Activated CD8-positive, alpha-beta memory T cell treated with anti-CD3 and anti-CD28 coated beads, Interleukin-2, amount 50 U/mL, for 1 hour (primary cell): Measurements from ENCODE around the gene BSN.
"Not testable (repeated sequence)": the region's sequence is repeated elsewhere in the genome, so short reads cannot be mapped to it uniquely, and the experiment has no call there.

Experiments
- DNase-seq: peaks from one replicate; pipeline ENCODE4 v3.0.0-alpha.2; 2020; ENCODE audit errors: extremely low read depth

BSN gene

DNA sequence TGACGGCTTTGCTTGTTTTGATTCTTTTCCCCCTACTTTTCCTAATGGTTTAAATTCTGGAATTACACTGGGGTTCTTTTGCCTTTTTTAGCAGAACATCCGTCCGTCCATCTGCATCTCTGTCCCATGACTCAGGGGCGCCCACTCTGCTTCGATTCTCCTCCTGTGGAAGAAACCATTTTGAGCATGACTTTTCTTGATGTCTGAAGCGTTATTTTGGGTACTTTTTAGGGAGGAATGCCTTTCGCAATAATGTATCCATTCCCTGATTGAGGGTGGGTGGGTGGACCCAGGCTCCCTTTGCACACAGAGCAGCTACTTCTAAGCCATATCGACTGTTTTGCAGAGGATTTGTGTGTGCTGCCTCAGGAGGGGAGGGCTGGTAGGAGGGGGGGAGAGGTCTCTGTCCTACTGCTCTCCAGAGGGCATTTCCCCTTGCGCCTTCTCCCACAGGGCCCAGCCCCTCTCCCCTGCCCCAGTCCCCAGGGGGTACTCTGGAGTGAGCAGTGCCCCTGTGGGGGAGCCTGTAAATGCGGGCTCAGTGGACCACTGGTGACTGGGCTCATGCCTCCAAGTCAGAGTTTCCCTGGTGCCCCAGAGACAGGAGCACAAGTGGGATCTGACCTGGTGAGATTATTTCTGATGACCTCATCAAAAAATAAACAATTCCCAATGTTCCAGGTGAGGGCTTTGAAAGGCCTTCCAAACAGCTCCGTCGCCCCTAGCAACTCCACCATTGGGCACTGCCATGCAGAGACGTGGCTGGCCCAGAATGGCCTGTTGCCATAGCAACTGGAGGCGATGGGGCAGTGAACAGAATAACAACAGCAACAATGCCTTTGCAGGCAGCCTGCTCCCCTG lies 19.5 kb upstream of the BSN start:
- no peak for DNase-seq

DNA sequence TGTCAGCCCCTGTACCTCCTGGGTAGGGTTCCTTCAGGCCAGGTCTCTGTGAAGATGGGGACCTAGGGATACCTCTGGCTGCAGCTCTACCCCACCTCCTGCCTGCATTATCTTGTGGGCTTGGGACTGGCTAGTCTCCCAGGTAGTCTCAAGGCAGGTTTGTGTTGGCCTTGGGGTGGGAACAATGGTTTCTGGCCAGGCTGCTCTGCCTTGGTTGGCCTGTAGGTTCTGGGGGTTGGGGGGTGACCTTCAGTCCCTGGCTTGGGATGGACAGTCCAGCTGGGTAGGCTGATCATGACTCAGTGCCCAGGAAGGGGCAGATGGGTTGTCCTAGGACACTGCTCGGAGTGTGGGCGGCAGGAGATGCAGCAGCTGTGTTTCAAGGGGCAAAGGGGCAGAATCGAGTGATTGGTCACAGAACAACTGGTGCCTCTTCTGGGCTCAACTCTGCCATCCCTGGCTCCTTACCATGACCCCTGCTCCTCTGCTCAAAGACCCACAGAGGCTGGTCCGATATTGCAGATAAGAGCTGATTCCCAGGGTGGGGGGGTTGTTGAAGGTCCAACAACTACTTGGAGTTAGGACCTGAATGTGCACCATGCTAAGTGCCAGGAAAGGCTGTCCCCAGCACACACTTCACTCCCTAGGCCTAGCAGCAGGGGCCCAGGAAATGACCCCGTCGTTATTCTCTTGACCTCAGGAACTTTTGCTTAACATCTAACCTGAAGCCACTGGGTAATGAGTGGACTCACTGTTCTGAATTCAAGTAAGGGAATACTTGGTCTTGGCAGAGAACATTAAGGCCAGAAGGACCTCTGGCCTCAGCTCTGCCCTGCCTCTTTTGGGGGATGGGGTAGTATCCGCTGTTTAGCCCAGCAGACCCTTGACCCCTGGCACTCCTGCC lies 18.1 kb upstream of the BSN start:
- no peak for DNase-seq

DNA sequence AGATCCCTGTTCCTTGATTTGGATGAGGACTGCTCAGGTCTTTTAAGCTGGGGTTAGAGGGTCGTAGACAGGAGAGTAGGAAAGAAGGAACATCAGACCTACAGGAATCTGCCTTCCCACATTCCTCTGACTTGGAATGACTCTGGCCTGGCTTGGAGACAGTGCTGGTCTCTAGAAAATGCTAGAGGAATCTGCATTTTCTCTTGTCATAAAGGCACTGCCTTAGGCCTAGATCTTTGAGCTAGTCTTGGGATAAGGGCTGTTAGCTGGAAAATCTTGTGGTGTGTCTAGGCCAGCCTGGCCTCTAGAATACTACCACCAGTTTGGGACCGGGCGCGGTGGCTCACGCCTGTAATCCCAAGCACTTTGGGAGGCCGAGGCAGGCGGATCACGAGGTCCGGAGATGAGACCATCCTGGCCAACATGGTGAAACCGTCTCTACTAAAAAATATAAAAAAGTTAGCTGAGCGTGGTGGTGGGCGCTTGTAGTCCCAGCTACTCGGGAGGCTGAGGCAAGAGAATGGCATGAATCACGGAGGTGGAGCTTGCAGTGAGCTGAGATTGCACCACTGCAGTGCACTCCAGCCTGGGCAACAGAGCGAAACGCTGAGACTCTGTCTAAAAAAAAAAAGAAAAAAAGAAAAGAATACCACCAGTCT lies 17.3 kb upstream of the BSN start:
- DNase-seq = no peak

DNA sequence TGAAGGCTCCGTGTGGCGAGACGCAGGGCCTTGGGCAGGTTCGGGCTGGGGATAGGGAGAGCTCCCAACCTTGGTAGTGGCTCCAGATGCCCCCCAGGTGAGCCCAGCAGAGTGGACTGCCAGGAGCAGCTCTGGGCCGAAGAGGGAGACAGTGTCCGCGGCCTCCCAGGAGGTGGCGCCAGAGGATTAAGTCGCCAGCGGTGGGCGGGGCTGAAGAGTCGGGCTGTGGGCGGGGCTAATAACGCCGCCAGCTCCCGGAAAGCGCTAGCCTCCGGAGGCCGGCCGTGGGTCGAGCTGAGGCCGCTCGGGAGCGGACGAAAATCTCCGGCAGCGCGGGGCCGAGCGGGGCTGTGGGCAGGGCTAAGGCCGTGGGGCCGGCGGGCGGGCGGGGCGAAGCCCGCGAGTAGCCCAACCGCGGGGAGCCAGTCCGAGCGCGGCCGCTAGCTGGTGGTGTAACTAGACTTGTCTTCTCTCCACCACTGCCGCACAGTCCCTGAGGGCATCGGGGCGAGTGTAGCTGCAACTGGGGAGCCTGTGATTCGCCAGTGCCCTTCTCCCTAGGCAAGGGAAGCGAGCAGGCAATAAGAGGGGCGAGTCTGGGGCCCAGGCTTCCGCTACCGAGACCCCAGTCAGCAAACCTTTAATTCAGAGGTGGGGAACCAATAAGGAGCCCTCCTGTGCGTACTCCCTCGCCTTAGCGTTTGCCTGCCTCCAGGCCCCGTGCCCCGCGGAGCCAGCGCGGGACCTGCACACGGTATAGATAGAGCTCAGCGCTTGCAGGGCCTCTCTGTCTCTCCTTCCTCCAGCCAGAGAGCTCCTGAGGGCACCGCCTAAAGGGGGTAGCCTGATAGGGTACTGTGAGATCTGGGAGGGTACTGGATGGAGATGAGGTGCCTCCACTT lies 14.4 kb upstream of the BSN start:
- DNase-seq = peak; percentile 65

DNA sequence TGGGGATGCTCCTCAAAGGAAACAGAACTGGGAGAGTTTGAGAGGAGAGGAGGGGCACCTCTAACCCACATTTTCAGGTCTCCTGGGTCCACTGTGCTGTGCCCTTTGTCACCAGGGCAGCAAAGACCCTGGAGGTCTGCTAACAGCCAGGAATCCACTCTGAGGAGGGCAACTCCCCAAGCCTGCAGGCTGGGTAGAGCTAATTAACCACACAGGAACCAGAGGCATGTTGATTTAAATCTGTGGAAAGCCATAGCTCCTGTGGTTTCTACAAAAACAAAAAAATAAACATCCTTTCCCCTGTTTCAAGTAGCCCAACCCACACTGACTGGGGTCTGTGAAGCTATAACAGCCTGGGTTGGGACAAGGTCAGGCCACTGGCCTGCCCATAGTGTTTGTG lies 2.2 kb upstream of the BSN start:
- DNase-seq = no peak

DNA sequence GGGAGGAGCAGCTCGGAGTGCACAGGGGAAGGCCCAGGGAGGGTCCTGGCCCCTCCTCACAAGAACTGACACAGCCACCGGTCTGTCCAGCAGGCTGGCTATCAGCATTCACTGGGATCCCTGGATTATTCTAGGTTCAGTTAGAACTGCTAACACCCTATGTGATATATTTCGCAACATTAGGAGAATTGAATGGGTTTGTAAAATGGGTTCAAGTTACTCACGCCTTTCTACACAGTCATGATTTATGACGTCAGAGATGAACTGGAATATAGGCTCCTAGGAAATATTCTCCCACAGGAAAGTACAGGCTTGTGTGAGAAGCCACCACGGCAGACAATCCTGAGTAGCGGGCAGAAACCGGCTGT lies 969 bp upstream of the BSN start:
- no peak for DNase-seq

DNA sequence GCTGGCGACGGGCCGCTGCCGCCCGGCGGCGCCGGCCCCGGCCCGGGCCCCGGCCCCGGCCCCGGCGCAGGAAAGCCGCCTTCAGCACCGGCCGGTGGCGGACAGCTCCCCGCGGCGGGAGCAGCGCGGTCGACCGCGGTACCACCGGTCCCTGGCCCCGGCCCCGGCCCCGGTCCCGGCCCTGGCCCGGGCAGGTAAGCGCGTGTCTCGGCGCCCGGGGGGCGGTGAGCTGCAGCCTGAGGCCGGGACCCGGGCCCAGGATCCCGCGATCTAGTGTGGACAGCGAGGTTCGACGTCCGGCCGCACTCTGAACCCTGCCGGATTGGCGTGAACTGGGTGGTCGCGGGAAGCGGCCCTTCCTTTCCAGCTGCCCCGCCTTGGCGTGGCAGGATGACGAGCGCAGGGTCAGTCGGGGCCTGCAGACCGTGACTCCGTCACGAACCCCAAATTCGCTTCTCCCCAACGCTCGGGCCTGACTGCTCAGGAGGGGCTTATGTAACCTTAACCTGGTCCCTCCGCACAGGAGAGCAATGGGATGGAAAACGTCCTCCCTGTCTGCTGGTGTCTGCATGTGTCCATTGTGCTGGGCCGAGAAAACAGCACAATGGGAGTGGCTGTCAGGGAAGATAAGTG lies 472 bp downstream of the BSN start:
- no peak for DNase-seq

DNA sequence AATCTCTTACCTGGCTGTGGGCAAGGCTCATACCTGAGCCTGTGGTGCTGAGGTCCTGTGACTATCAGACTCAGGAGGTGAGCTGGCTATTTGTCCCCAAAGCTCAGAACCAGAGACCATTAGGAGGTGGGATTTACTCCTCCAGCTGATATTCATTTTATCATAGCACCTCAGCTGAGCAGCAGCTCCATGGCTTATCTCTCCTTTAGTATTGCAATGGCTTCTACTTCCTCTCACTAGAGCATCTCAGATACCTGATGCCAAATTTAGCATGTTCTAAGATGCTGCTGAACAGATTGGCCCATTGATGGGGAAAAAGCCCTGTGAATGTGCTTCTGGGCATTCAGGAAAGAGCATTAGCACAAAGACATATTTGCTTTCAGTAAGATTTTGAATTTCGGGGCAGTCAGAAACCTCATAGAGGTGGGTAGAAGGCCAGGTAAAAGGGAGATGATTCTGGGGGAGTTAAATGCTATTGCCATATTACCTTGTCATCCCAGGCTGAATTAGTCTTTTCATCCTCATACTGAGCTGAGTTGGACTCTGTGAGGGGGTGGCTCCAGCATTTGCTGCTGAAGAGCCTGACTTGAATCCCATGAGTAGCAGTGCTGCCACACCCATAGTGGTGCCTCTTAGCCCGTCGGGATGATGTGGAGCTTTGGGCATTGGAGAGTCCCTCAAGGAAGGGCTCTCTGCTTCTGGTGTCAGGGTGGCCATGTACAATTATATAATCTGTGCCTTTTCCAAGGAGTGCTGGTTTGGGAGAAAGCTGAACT lies 2.4 kb downstream of the BSN start:
- no peak for DNase-seq

DNA sequence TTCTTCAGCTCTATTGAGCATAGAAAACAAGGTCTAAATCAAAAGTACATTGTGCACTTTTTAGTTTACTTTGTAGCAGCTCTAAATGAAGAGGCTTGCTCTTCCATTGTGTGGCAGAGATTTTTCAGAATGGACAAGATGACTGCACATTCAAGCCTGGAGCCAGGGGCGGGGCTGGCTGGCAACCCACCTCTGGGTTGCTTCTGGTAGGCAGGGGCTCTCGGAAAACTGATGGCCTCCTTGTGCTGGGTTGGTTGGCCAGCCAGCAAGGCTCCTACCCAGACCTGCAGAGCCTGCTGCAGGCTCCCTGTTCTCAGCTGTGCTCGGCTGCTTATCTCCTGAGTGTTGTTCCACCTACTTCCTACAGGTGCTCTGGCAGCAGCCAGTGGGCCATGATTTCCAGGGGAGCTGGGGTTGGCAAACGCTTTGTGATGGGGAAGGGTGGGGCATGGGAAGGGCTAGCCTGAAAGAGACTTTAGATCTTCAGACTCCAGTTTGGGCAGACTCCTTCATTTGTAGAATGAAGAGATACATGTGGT lies 8.8 kb downstream of the BSN start:
- no peak for DNase-seq

DNA sequence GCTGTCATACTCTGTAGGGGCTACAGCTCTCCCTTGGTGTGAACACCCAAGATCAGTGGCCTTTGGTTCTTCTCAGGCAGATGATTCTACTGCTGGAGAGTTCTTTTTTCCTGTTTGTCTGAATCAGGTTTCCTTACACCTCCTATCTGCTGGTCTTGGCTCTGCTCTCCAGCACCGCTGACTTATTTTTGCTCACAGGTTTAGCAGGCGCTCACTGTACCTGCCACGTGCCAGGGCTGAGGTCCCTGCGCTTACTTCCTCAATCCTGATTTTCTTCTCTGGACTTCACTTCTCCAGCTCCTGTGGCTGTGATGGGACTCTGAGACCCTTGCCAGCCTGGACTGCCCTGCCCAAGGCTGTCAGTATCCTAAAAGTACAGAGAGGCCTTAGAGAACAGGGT lies 9.5 kb downstream of the BSN start:
- no peak for DNase-seq

DNA sequence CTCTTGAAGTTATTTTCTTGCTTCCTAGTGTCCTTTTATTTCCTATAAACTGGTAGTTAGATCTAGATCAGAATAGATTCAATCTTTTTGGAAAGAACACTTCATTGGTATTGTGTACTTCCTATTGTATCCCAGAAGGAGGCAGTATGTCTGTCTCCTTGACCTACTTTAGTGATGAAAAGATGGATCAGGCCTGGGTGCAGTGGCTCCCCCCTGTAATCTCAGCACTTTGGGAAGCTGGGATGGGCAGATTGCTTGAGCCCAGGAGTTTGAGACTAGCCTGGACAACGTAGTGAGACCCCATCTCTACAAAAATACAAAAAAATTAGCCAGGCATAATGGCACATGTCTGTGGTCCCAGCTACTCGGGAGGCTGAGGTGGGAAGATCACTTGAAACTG lies 12.0 kb downstream of the BSN start:
- no peak for DNase-seq

DNA sequence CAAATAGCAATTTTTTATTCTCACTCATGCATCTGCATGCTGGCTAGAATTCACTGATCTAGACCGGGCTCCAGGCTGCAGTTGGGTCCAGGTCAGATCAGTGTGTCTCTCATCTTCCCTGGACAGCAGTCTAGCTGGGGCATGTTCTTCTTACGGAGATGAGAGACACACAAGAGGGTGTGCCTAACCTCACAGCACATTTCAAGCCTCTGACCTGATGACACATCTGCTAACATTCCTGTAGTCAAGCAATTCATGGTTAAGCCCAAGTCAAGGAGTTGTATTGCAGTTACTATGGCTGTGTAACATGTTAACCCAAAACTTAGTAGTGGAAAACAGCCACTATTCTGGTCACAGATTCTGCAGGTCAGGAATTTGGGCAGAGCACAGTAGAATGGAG lies 13.1 kb downstream of the BSN start:
- no peak for DNase-seq

DNA sequence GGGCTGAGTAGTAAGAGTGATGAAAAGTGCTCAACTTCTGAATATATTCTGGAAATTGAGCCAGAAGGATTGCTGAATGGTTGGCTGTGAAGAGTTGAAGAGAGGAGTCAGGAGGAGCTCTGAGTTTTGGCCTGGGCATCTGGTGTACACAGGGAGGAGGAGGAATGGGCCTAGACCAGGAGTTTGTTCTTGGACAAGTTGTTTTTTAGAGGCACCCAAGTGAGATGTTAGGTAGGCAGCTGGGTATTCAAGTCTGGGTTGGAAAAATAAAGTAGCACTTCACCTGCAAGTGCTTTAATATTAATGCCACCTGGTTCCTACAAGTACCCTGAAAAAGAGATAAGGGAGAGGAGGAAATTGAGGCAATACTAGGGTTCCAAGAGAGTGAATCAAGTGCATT lies 14.7 kb downstream of the BSN start:
- no peak for DNase-seq

DNA sequence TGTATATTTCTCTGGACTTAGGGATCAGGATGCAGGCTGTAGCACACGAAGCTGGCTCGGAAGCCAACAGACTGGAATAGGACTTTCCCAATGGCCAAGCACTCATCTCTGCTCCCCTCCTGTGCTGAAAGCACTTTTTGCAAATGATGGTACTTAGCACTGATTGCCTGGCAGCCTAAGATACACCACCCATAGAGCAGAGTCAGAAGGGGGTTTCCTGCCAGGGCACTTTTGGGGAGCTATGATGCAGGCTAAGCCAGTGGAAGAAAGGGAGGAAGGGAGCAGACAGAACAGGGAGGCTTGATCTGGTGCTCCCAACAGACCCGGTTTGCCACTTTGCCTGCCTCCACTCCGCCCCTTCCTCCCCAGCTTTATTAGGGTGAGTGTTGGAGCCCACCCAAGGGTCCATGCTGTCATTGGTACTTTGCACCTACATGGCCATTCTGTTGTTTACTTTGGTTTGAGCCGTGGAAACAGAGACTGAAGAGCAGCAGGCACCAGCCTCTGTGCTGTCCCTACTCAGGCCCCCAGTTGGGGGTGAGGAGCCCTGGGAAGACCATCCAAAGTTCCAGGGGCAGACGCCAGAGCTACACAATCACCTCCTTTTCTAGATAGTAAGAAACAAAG lies 15.9 kb downstream of the BSN start:
- no peak for DNase-seq

DNA sequence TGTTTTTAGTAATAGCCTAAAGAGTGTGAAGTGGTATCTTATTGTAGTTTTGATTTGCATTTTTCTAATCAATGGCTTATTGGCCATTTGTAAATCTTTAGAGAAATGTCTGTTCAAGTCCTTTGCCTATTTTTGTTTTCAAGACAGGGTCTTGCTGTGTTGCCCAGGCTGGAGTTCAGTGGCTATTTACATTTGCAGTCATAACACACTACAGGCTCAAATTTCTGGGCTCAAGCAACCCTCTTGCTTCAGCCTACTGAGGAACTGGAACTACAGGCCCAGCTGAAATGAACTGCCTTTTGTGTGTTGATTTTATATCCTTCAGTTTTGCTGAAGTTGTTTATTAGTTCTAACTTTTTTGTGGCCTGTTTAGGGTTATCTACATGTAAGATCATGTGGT lies 27.9 kb downstream of the BSN start:
- DNase-seq = no peak

DNA sequence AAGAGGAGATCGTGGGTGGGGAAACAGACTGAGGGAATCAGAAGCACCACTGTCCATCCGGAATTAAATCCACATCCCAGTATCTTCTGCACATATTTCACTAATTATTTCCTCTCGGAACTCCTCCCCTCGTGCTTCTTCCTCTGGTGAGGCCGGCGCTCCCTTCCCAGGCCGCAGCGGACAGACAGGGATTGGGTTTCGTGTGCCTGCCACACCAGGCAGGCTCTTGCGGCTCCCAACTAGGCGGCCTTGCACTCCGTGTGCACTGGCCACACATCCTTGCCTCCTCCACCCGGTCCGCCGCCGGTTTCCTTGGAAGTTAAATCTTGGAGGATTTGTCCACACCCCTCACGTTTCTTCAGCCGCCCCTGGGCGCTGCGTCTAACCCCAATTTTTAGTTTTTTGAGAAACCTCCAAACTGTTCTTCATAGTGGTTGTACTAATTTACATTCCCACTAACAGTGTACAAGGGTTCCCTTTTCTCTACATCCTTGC lies 31.0 kb downstream of the BSN start:
- not testable (repeated sequence) for DNase-seq

DNA sequence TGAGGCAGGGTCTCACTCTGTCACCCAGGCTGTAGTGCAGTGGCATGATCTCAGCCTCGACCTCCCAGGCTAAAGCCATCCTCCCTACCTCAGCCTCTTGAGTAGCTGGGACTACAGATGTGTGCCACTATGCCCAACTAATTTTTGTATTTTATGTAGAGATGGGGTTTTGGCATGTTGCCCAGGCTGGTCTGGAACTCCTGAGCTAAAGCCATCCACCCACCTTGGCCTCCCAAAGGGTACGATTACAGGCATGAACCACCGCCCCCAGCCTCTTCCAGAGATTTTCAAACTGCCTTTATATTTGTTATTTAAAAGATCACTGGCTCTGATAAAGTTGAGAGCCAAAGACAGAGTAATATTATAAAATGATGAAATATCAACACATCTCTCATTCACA lies 37.3 kb downstream of the BSN start:
- DNase-seq = no peak

DNA sequence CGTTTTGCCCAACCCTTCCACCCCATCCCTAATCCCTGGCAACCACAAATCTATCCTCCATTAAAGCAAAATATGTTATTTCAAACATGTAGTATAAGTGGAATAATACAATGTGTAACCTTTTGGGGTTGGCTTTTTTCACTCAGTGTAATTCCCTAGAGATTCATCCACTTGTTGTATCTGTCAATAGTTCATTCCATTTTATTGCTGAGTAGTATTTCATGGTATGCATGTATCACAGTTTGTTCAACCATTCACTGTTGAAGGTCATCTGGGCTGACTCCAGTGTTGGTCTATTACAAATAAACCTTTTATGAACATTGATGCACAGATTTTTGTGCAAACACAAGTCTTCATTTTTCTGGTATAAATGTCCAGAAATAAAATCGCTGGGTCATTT lies 38.8 kb downstream of the BSN start:
- DNase-seq = no peak

DNA sequence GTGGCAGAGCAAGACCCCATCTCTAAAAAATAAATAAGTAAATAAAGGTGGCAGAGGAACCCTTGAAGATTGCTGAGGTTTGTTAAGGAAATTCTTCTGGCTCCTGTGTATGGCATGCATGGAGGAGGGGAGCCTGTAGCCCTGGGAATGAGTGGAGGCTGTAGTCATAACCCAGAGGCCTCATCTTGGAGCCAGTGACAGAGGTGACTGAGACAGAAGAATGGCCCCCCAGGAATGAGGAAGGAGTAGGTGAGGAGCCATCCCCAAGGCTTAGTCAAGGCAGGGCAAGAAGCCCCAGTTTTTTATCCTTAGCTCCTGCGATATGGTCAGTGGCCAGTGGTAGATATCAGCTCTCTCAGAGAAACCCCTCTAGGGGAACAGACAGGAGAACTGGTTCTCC lies 46.5 kb downstream of the BSN start:
- no peak for DNase-seq
